Hematopoietic multipotent progenitor cell treated with erythropoietin and hydrocortisone succinate and interleukin-3 and kit ligand, for 4 days (in vitro differentiated cells): ENCODE data around the gene MMP19.

Experiments
- DNase-seq: peaks from one replicate; pipeline ENCODE4 v3.0.0-alpha.2; 2015

The MMP19 gene

GRCh38 chr12:55809274-55809673 lies 33.5 kb downstream of the MMP19 start:
- DNase-seq, result no peak

DNA sequence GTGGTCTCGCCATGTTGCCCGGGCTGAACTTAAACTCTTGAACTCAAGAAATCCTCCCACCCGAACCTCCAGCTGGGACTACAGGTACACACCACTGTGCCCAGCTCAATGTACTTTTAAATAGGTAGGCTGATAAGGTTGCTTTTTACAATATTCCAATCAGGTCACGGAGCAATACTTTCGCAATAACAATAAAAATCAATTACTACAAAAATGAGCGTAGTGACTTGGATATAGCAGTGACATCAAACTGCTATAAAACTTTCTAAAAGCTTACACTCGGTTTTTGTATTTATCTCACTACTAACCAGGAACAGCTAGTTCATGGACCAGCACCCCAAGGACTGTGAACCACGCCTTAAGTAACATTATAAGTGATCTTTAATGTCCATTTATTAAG lies 35.8 kb downstream of the MMP19 start:
- DNase-seq, result no peak

- DNase-seq, result no peak
Observed at GRCh38 chr12:55797550-55797949, 45.2 kb downstream of the MMP19 start.

DNA sequence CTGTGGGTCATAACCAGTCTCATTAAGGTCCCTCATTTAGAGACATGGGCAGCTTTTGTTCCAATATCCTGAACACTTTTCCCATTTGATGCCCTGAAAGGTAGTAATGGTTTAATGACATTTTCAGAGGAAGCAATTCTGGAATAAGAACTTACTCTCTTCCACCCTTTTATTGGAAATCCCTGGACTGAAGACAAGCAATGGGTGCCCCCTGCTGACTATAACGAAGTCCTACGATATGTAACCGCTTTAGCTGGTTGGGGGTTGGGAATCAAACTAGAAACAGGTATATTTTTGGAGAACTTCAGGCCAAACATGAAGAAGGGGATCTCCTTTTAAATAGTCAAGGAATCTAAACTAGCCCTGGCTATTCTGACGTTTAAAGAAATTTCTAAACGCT lies 45.7 kb downstream of the MMP19 start:
- DNase-seq, result peak; percentile 82

- DNase-seq, result no peak
Observed at GRCh38 chr12:55795950-55796349, 46.8 kb downstream of the MMP19 start.

DNA sequence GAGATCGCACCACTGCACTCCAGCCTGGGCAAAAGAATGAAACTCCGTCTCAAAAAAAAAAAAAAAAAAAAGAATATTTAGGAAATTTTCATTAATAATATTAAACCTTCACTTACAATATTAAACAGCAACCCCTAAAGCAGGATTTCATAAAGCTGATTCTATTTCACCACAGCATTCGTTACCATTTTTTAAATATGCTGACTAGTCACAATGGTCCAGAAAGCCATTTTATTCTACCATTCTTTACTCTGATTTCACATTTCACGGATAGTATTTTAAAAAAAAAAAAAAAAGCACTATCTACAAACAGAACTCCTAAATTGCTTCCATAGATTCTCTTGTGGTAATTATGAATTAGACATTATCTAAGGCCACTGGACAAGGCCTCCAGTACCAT lies 52.8 kb downstream of the MMP19 start:
- DNase-seq, result no peak

- no peak for DNase-seq
Observed at GRCh38 chr12:55789171-55789570, 53.6 kb downstream of the MMP19 start.

DNA sequence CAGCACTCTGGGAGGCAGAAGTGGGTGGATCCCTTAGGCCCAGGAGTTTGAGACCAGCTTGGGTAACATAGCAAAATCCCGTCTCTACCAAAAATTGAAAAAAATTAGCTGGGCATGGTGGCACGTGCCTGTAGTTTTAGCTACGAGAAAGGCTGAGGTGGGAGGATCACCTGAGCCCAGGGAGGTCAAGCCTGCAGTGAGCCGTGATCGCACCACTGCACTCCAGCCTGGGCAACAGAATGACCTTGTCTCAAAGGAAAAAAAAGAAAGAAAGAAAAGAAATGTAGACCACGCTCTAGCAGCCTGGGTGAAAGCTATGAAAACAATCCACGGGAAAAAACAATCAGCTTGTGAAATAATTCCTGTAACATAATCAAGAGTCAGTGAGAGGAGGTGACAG lies 54.2 kb downstream of the MMP19 start:
- DNase-seq, result no peak
